NCI-H82 treated with DMSO at 0.1 percent for 48 hours (cell line): ENCODE results near the gene RARB.

ENCODE experiments used
- DNase-seq: peaks from one replicate; lab custom pipeline; 2025; ENCODE audit not compliant: unreplicated experiment; lab: John Stamatoyannopoulos, UW

Gene RARB

DNA sequence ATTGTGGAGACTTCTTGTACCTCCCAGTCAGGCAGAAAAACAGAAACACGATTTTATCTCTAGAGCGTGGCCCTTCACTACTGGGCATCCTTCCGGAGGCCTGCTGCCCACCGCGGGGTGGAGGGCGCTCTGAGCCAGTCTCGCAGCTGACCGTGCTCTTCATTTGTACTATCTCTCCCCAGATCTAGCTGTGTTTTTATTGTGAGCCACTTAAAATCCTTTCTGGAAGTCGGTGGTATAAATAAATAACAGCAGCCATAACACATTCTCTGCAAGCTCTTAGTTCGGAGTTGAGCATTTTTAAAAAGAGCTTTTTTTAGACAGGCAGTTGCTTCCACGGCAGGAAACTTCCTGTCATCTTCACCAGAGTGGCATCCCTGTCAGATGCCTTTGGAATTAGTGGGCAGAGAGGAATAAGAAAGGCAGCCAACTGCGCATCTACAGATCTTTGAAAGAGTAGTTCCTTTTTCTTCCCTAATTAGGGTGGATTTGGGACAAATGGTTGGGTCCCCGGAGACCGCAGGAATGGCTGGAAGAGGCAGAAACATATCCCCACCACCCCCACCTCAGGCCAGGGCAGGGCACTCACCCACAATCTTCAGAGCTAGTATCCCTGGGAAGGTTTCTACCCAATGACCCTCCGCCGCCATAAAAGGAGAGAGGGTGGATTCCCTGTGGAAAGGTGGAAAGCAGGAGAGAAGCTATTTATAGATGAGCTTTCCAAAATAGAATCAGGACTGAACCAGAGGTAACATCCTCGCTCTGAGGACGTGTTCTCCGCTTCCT, 145.5 kb downstream of the RARB start:
- no peak for DNase-seq

DNA sequence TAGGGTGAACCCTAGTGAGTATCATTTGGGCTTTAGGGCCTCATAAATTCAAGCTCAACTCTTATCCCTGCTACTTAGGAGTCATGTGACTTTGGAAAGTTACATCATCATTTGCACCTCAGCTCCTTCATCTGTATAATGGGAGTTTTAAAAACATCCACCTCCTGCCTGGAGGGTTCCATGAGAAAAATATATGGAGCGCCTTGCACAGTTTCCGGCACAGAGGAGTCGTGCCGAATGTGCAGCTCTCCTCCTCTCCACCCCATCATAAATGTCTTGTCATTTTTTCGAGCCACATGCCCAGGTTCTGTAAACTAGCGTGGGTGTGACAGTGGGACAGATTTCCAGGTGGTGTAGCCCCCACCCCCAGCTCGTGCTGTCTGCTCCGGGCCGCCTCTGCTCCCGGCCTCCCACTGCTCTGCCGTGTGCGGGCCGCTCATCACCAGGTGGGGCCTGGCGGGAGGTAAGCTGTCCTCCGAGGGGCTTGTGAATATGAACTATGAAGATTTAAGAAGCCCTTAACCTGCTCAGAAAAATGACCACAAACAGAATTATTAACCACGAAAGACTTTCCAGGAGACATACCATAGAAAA, 146.2 kb downstream of the RARB start:
- DNase-seq = no peak

DNA sequence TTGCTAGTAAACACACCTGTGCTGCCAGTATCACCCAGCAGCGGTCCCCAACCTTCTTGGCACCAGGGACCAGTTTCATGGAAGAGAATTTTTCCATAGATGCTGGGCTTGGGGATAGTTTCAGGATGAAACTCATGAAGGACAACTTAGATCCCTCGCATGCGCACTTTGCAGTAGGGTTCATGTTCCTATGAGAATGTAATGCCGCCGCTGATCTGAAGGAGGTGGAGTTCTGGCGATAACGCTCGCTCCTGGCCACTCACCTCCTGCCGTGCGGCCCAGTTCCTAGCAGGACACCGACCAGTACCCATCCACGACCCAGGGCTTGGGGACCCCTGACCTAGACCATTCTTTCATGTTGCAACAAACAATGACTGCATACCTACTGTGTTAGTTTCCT, 146.9 kb downstream of the RARB start:
- no peak for DNase-seq

DNA sequence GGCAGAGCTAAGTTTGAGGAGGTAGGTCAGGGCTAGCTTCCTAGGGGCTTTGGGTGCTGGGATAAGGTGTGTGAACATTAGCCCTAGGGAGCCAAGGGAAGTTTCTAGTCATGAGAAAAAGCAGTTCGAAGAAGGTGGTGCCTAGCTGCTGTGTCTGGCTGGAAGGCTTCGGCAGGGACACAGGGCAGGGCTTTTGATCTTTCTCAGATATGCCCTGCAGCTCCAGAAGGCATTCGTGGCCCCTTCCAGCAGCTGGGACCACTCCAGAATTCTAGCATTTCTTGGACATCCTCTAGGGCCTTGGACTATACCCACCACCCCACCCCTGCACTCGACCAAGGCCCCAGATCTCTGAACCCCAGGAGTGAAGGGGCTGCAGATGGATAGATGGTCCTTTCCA, 148.1 kb downstream of the RARB start:
- DNase-seq = no peak

DNA sequence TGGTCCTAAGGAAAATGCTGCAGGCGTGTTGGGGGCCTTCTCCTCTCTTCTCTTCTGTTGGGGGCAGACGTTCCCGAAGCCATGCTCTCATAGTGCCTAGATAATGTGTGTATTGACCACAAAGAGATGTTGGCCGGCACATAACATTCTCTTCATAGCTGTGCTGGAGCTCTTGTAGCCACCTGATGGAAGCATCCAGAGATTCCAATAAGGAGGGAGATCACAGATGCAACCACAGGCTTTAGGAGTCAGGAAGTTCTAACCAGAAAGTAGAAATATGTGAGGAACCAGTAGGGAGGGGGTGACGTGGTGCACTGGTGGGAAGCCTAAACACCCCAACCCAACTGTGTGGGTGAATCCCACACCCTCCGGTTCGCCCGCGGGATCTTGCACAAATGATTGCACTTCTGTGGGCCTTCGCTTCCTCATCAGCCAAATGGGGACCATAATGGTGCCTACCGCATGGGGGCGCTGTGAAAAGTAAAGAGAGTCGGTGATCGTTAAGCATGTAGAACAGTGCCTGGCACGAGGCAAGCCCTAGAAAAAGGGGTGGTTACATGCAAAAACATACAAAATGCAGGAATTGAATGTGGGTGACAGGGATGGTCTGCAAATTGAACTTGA, 148.9 kb downstream of the RARB start:
- DNase-seq = no peak

DNA sequence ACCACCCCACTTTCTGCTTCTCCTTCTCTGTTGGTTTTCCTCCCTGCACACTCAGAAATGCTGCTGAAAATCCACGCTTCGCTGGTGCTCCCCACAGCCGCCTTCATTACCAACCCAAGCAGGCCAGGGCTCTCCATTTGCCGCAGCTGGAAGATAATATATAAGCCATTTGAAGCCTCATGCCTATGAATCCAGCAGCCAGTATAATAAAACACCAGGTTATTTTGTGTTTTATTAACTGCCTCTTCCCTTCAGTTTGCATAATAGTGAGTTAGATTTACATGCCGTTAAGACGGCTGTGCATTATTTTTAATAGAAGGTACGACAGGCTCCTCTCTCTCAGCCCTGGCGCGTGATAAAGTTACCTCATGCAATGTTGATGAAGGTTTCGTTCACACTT, 150.0 kb downstream of the RARB start:
- DNase-seq = no peak

DNA sequence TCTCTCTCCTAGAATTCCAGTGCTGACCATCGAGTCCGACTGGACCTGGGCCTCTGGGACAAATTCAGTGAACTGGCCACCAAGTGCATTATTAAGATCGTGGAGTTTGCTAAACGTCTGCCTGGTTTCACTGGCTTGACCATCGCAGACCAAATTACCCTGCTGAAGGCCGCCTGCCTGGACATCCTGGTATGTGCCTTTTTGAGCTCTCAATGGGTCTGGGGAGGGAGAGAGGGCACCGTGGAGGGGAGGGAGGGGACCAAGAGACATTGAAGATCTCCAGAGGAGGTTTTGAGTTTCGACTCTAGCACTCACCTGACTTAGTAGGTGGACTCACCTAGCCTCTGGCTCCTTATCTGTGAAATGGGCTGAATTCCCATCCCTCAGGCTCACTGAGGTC, 152.5 kb downstream of the RARB start:
- DNase-seq = no peak

DNA sequence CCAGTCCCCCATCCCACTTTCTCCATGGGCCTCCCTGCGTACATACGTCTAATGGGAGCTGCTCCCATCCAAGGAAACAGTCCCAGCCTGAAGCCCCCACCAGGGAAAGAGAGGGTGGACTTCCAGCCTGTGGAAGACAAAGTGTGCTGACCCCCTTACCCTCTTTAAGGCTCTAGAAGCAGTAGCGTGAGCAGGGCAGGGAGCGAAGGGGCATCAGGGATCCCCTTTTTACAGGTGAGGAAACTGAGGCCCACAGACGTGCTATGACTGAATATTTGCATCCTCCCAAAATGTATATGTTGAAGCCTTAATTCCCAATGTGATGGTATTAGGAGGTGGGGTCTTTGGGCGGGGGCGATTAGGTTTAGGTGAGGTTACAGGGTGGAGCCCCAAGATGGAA, 153.3 kb downstream of the RARB start:
- DNase-seq = no peak

DNA sequence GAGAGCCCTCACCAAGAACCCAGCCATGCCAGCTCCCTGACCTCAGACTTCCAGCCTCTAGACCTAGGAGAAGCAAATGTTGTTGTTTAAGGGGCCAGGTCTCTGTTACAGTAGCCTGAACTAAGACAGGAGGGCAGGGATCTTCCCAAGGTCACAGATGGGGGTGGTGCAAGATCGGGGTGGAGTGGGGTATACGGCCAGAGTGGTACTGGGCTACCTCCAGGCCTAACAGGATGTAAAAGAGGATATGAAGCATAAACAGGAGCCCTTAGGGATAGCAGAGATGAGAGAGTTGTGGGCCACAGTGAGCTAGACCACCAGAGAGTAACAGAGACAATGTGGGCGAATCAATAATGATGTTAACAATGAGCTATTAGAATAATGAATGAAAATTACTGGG, 153.8 kb downstream of the RARB start:
- no peak for DNase-seq

DNA sequence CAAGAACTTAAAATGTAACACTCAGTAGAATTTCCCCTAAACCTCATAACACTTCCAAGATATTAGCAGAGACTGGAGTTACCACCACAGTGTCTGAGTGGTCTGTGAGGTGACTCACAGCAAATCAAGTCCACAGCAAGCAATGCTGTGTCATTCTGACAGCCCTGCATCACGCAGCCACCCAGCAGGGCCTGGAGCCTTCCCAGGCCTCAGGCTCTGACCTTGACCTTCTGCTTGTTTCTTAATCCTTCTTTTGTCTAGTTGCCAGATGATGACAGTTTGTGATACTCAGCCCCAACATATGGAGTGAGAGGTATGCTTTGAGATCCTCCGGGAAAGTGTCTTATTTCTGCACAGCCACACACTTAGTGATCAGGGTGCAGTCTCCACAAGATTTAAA, 154.2 kb downstream of the RARB start:
- no peak for DNase-seq

DNA sequence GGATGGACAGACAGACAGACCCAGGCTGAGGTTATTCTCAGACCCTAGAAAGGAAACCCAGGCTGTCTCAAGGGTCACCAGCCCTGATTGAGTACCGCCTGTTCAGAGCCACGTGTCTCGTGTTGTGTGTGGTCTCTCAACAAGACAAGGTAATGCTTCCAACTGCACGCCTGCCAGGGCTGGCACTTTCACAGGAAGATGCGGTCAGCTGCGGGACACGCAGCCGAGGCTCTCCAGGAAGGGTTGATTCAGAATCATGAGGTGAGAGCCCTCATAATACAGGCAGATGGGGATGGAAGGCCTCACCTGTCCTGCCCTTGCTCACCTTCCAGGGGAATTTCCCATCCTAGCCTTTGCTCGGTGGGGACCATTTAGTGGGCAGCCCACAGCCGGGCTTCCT, 155.3 kb downstream of the RARB start:
- no peak for DNase-seq

DNA sequence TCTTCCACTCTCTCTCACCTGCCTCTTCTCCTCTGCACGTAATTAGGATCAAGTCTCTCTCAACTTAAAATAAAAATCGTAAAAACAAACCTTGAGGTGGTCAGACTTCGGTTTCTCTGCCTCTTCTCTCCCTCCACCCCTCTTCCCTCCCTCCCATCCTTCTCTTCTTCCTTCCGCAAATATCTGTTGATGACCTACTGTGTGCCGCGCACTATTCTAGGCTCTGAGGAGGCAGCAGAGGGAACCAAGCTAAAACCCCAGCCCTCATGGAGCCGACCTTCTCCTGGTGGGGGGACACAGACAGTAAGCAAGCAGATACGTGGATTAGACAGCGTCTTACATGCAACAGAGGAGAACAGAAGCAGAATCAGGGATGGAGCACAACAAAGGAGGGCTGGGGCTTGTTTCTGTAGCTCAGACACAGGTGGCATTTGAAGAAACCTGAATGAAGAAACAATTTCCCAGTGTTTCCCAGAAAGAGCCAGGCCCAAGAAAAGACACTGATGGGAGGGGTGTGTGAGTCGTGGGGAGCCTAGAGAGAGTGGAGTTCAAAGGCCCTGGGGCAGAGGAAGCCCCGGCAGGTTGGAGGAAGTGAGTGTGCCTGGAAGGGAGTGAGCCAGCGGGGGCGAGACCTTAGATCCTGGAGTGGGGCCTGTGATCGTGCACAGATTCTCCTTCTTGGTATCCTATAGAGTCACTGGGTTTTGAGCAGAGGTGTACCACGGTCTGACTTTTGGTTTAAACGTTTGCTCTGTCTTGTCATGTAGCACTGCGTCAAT, 156.1 kb downstream of the RARB start:
- no peak for DNase-seq

DNA sequence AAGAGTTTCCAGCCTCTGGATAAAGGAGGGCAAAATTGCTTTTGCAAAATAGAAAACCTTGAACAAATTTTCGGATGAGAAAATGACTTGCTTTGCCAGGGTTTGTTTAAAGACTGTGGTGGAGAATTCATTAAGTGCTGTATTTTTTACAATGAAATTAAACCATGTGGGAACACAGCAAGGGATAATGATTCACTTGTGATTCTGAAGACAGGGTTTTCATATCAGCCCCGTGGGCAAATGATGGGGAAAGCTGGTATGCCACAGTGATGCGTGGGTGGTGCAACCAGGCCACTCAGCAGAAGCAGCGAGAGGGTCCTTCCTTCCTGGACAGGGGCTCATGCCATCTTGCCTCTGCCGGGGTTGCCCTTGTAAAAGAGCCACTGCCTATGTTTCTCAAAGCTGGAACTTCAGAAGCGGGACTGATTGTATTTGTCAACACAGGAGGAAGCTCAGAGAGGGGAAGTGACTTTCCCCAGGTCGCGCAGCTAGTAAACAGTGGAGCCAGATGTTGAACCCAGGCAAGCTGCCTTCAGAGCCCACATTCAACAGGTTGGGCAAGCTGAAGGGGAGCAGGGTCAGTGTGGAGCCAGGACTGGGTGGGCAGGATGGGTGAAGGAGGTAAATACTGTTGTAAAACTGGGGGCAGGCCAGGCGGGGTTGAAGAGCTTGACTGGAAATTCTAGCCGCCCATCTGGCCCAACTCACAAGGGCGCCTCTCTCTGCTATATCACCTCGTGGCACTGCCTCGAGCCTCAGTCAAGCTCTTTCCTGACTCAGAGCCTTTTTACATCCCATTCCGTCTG, 157.5 kb downstream of the RARB start:
- no peak for DNase-seq

DNA sequence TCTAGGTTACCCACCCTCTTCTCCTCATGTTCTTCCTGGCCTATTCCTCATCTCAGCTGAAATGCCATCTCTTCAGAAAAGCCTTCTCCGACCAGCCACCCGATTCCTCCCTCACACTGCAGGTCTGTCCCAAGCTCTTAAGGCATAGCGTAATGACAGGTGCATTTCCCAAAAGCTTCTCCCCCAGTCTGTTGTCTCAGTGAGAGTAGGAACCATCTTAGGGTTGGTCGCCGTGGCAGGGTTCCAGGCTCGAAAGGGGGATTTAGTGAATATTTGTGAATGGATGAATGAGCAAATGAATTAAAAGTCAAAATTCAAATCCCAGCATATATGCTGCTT, 158.1 kb downstream of the RARB start:
- no peak for DNase-seq

DNA sequence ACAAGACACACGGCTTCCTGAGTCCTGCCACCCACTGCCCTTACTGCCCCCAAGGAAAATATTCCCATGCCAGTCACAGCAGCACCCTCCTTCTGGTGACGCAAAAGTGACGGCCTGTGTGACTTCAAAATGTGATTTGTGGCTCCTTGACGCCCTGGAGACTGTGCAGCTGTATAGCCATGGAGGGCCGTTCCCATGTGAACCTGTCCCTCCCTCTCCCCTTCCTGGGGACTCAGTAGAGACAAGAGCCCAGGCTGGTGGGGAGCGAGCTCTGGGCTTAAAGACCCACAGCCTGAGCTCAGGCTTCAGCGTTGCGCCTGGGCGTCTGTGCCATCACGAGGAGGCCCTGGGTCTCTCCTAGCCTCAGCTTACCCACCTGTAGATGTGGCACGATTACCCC, 158.5 kb downstream of the RARB start:
- DNase-seq = no peak

DNA sequence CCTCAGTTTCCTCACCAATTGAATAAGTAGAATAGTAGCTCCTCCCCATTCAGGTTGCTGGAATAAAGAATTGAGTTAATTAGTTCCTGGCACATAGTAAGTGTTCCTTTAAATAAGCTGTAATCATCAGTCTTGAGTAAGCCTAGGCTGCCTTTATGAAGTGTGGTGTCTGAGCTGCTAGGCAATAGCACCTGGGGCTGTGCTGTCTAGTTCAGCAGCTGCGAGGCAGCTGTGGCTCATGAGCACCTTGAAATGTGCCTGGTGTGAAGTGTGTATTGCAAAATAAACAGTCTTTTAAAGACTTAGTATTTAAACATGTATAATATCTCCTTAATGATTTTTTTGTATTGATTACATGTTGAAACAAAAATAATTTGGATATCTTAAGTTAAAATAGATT, 159.0 kb downstream of the RARB start:
- DNase-seq = no peak

DNA sequence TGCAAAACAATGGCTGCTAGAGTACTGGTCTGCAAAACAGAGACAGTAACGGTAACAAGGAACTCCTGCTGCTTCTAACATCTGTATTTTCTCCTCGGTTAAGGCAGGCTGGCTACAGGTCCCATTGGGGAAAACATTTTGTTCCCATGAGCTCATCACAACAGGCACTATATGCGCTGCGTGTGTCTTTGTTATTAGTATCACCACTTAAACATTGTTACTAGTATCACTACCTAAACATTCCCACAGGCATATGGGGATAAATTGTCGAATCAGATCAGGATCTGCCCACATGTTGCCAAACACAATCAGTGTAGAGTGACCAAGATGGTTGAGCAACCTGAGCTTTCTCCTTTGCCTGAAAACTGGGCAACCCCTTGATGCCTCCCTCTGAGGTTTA, 159.5 kb downstream of the RARB start:
- DNase-seq = no peak

DNA sequence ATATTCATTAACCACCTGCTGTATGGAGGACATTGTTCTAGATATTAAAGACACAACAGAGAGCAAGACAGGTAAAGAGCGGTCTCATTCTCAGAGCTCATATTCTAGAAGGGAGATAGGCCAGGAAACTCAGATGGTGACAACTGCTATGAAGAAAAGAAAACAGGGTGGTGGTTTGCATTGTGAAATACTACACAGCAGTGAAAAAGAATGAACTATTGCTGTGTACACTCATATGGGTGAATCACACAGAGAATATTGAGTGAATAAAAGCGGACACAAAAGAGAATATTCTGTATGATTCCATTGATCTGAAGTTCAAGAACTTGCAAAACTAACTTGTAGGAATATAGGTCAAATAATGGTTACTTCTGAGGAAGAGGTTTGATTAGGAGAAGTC, 159.9 kb downstream of the RARB start:
- no peak for DNase-seq

DNA sequence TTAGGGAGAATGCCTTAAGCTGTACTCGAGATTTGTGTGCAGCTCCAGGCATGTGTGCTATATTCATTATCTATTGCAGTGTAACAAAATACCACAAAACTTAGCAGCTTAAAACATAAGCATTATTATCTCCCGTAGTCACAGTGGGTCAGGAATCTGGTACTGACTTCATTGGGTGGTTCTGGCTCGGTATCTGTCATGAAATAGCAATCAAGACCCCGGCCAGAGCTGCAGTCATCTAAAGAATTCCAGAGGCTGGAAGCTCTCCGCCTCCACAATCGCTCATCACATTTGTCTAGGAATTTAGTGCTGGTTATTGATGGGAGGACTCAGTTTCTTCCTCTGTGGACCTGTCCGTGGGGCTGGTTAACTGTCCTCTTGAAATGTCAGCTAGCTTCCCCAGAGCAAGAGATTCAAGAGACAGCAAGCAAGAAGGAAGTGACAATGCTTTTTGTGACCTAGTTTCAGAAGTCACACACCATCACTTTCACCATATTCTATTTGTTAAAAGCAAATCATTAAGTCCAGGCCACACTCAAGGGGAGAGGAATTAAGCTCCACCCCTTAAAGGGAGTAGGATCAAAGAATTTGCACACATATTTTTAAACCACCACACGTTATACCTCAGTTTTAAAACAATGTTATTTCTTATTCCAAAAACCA, 160.5 kb downstream of the RARB start:
- no peak for DNase-seq

DNA sequence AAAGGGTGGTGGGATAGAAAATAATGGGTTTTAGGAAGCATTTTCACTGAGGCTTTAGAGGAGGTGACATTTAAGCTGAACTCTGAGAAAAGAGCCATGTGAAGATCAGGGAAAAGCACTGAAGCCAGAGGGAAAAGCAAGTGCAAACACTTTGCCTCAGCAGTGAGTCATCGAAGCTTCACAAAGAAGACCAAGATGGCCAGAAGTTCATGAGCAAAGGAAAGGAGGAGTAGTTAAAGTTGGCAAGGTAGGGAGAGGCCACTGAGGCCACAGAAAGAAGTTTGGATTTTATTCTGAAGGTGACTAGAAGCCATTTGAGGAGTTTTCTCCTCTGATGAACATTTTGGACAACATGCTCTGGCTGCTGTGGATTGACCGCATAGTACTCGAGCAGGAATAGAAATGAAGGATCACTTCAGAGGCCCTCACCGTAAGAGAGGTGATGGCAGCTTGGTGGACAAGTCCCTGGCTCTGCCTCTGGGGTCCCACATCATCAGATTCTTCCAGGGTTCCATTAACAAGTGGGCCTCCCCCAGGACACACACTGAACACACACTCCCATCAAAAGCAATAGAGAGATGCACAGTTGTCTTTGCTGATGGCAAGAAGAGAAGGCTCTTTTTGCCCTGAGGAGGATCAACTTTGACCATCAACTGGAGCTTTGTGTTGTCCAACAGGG, 161.2 kb downstream of the RARB start:
- DNase-seq = no peak
